Measurements from ENCODE around the gene RINL. TPM values are rescaled to one million over a fixed set of nuclear protein-coding genes. Genes with fewer than 3 reads are reported as not detected.
A peak's percentile ranks its signal among the peaks of the same experiment; 100 is the strongest.

The RINL gene
- total and polyA plus RNA-seq, 9 donors: 1.1 to 4.7 (median 2.6) TPM

DNA sequence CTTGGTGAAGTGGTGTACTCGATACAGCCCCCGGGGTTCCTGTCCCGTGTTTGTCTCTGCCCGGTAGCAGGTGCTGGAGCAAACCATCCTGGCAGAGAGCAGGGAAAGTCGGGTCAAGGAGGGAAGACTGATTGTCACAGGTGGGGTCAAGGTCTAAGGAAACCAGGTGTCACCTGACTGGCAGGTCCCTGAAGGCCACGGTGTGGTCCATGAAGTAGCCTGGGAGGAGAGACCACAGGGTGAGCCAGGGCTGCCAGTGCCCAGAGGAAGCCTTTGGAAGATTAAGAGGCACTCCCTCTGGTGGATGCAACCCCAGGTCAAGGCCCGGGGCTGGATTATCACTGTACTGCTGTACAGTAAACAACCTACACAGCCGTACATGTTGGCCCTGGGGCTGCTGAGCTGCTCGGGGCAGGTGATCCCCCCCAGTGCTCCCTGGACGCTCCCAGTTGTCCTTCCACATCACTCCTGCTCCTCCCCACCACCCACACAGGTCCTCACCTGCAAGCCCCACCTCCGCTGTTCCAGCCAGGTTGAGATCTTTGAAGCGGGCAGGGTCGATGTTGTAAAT is 39.9 kb upstream of the RINL start:
- Histone ChIP-seq H3K36me3 (no peaks in the 10 kb centered on the region), H3K27me3 (no peaks in the 10 kb centered on the region), H3K9me3 (no peaks in the 10 kb centered on the region), H3K4me3 (no peak overlapping the region), H3K4me1 (ENCODE audit: insufficient read depth) (no peaks in the 10 kb centered on the region), H3K27ac (no peak overlapping the region)
- DNase-seq: peak in 1 of 5 donors; percentile 36
- intact Hi-C loops (cut with DNase I): loop anchor here in 2 of 4 donors (10.0 kb wide), 3 partner anchors 373 to 513 kb away; partner anchors contain the start of gene FAM98C (in 1 of the 2)
- TF ChIP-seq EP300 (IDR thresholded peaks at IDR 0.05) (no peak), POLR2A (IDR thresholded peaks at IDR 0.05) (no peak)
- TF ChIP-seq, protein P1, sequence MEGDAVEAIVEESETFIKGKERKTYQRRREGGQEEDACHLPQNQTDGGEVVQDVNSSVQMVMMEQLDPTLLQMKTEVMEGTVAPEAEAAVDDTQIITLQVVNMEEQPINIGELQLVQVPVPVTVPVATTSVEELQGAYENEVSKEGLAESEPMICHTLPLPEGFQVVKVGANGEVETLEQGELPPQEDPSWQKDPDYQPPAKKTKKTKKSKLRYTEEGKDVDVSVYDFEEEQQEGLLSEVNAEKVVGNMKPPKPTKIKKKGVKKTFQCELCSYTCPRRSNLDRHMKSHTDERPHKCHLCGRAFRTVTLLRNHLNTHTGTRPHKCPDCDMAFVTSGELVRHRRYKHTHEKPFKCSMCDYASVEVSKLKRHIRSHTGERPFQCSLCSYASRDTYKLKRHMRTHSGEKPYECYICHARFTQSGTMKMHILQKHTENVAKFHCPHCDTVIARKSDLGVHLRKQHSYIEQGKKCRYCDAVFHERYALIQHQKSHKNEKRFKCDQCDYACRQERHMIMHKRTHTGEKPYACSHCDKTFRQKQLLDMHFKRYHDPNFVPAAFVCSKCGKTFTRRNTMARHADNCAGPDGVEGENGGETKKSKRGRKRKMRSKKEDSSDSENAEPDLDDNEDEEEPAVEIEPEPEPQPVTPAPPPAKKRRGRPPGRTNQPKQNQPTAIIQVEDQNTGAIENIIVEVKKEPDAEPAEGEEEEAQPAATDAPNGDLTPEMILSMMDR (IDR thresholded peaks at IDR 0.05): no peak
- WGBS, 3 donors: 44 to 61% (median 49%) methylated on average over 13 of the region's 13 CpGs

DNA sequence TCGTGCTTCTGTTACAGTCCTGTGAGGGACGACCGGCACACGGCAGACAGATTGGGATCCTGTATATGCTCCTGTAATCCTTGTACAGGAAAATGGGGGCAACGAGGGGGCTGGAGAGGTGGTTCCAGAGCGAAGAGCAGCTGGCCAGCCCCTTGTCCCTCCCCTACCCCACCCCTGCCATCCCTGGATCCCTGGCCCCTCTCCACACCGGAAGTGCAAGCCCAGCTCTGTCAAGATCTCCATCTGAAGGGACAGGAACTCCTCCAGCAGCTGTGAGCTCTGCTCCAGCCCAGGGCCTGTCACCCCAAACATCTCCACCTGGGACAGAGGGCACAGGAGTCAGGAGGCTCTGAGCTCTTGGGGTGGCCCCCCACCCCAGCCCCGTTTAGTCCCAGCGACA is 39.4 kb upstream of the RINL start:
- H3K9me3 ChIP-seq: no peaks in the 10 kb centered on the region
- WGBS, 3 donors: 56 to 76% (median 69%) methylated on average over 9 of the region's 9 CpGs
- H3K27me3 ChIP-seq: no peaks in the 10 kb centered on the region
- no peaks in the 10 kb centered on the region for H3K4me1 ChIP-seq (ENCODE audit: insufficient read depth)
- no peak for TF ChIP-seq EP300 (IDR thresholded peaks at IDR 0.05)
- TF ChIP-seq, protein P1 (IDR thresholded peaks at IDR 0.05): no peak
- TF ChIP-seq POLR2A (IDR thresholded peaks at IDR 0.05): no peak
- intact Hi-C loops (cut with DNase I): loop anchor here in 2 of 4 donors (10.0 kb wide), 3 partner anchors 373 to 513 kb away; partner anchors contain the start of gene FAM98C (in 1 of the 2)
- H3K36me3 ChIP-seq: no peaks in the 10 kb centered on the region
- no peak overlapping the region for H3K4me3 ChIP-seq
- DNase-seq: peak in 1 of 5 donors; percentile 31
- no peak overlapping the region for H3K27ac ChIP-seq

DNA sequence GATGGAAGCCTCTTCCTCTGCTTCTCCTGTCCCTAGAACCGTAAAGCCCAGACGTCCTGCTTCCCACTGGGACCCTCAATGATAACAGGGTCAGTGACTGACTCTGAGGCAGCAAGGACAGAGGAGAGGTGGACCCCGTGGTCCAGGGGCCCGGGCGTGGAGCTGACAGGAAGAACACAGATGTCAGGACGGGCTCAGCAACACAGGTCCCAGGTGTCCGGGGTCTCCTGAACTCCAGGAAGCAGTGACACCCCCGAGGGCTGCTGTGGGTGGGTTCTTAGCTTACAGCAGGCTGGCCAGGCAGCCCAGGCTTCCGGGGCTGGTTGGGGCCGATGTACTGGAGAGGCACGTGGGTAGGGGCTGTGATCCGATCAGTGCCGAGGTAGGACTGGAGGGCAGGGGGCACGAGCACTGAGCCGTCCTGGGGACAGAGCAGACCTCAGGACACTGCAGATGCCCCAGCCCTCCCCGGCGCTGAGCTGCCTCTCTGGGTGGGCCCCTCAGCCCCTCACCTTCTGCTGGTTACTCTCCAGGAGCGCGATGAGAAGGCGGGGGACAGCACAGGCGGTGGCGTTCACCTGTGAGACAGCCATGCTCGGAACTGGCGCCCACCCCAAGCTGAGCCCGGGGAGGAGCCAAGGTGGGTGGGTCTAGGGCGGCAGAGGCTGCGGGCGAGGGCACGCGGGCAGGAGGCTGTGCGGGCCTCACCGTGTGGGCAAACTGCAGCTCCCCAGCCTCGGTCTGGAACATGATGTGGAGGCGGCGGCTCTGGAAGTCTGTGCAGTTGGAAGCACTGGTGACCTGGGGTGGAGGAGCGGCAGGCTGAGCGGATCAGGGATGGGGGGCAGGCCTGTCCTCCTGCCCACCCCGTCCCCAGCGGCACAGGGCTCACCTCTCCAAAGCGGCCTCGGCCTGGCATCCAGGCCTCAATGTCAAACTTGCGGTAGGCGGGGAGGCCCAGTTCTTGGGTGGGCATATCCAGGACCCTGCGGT is 37.5 kb upstream of the RINL start:
- H3K4me1 ChIP-seq (ENCODE audit: insufficient read depth): no peaks in the 10 kb centered on the region
- H3K9me3 ChIP-seq: no peaks in the 10 kb centered on the region
- TF ChIP-seq EP300 (IDR thresholded peaks at IDR 0.05): no peak
- TF ChIP-seq POLR2A (IDR thresholded peaks at IDR 0.05): no peak
- TF ChIP-seq, protein P1 (IDR thresholded peaks at IDR 0.05): no peak
- H3K27ac ChIP-seq: no peak overlapping the region
- H3K4me3 ChIP-seq: no peak overlapping the region
- H3K27me3 ChIP-seq: no peaks in the 10 kb centered on the region
- peak in 1 of 5 donors; percentile 28 for DNase-seq
- intact Hi-C loops (cut with DNase I): loop anchor here in 2 of 4 donors (10.0 kb wide), 3 partner anchors 371 to 511 kb away; partner anchors contain the start of gene FAM98C (in 1 of the 2)
- WGBS, 3 donors: 81 to 91% (median 85%) methylated on average over 42 to 44 of the region's 44 CpGs
- no peaks in the 10 kb centered on the region for H3K36me3 ChIP-seq

DNA sequence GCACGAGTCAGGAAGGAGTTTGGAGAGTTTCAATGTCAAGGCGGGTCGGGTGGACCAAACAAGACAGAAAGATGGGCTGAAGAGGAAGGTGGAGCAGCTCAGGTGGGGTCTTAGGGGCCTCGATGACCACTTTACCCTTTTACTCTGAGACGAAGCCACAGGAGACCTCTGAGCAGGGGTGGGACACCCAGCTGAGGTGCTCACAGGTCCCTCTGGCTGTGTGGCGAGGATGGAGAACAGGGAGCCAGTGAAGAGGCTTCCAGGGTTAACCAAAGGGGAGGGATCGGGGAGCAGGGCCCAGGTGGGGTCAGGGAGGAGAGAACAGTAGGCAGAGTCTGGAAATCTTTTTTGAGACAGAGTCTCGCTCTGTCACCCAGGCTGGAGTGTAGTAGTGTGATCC is 35.9 kb upstream of the RINL start:
- Histone ChIP-seq H3K36me3 (no peaks in the 10 kb centered on the region), H3K27me3 (no peaks in the 10 kb centered on the region), H3K4me3 (no peak overlapping the region), H3K9me3 (no peaks in the 10 kb centered on the region), H3K27ac (no peak overlapping the region), H3K4me1 (ENCODE audit: insufficient read depth) (no peaks in the 10 kb centered on the region)
- no peak for DNase-seq
- 87 to 91% (median 91%) methylated on average over 8 of the region's 8 CpGs for WGBS, 3 donors
- TF ChIP-seq, protein P1 (IDR thresholded peaks at IDR 0.05): no peak
- TF ChIP-seq POLR2A (IDR thresholded peaks at IDR 0.05) (no peak), EP300 (IDR thresholded peaks at IDR 0.05) (no peak)
- intact Hi-C loops (cut with DNase I): loop anchor here in 2 of 4 donors (10.0 kb wide), 3 partner anchors 369 to 509 kb away; partner anchors contain the start of gene FAM98C (in 1 of the 2)

All from ovary (tissue), 9 donors.